ENCODE data around the gene TFEB. TPM values are rescaled to one million over a fixed set of nuclear protein-coding genes. Genes with fewer than 3 reads are reported as not detected.

Gene TFEB
- total RNA-seq, 2 donors from 2014 or later, result 4.9 to 10.1 TPM

GRCh38 chr6:41744236-41744787 lies 8.9 kb upstream of the TFEB start:
- DNase-seq (no peak), ATAC-seq (no peak)
- no peak overlapping the region for H3K27ac ChIP-seq
- H3K4me1 ChIP-seq, result peaks cover 11% of the 10 kb centered on the region
- no peaks in the 10 kb centered on the region for H3K27me3 ChIP-seq
- no peaks in the 10 kb centered on the region for H3K9me3 ChIP-seq
- TF ChIP-seq POLR2A (IDR thresholded peaks at IDR 0.05), result no peak
- no peak for TF ChIP-seq CTCF (IDR thresholded peaks at IDR 0.05)
- no peaks in the 10 kb centered on the region for H3K36me3 ChIP-seq (replicated peaks in 1 of 2; ENCODE audit: insufficient read depth in 1 of 2, low read depth in 2 of 2)
- WGBS, 2 donors, result 85 to 88% methylated on average over 5 to 7 of the region's 7 CpGs
- intact Hi-C loops (cut with DNase I), result no loop called here
- no peak overlapping the region for H3K4me3 ChIP-seq

GRCh38 chr6:41743406-41744235 lies 8.2 kb upstream of the TFEB start:
- Histone ChIP-seq H3K27ac (no peak overlapping the region), H3K4me3 (no peak overlapping the region), H3K36me3 (replicated peaks in 1 of 2; ENCODE audit: insufficient read depth in 1 of 2, low read depth in 2 of 2) (no peaks in the 10 kb centered on the region), H3K9me3 (no peaks in the 10 kb centered on the region), H3K4me1 (peaks cover 9% of the 10 kb centered on the region), H3K27me3 (no peaks in the 10 kb centered on the region)
- intact Hi-C loops (cut with DNase I), result no loop called here
- no peak for ATAC-seq
- DNase-seq, result no peak
- TF ChIP-seq CTCF (IDR thresholded peaks at IDR 0.05) (no peak), POLR2A (IDR thresholded peaks at IDR 0.05) (no peak)
- WGBS, 2 donors, result 70 to 75% methylated on average over 4 to 6 of the region's 6 CpGs

- Histone ChIP-seq H3K9me3 (no peaks in the 10 kb centered on the region), H3K4me3 (no peak overlapping the region), H3K27ac (no peak overlapping the region), H3K4me1 (no peaks in the 10 kb centered on the region), H3K27me3 (no peaks in the 10 kb centered on the region), H3K36me3 (replicated peaks in 1 of 2; ENCODE audit: insufficient read depth in 1 of 2, low read depth in 2 of 2) (no peaks in the 10 kb centered on the region)
- DNase-seq (no peak), ATAC-seq (no peak)
- WGBS, 2 donors, result 71 to 79% methylated on average over 20 of the region's 20 CpGs
- TF ChIP-seq CTCF (IDR thresholded peaks at IDR 0.05) (no peak), POLR2A (IDR thresholded peaks at IDR 0.05) (no peak)
- intact Hi-C loops (cut with DNase I), result no loop called here
Measured at GRCh38 chr6:41741625-41742490, 6.5 kb upstream of the TFEB start.

GRCh38 chr6:41740366-41741162 lies 5.2 kb upstream of the TFEB start:
- Histone ChIP-seq H3K9me3 (no peaks in the 10 kb centered on the region), H3K27ac (no peak overlapping the region), H3K36me3 (replicated peaks in 1 of 2; ENCODE audit: insufficient read depth in 1 of 2, low read depth in 2 of 2) (no peaks in the 10 kb centered on the region), H3K4me3 (no peak overlapping the region), H3K27me3 (no peaks in the 10 kb centered on the region), H3K4me1 (peaks cover 5% of the 10 kb centered on the region)
- no peak for DNase-seq
- WGBS, 2 donors, result 75 to 79% methylated on average over 12 to 13 of the region's 13 CpGs
- ATAC-seq, result no peak
- TF ChIP-seq CTCF (IDR thresholded peaks at IDR 0.05) (no peak), POLR2A (IDR thresholded peaks at IDR 0.05) (no peak)
- intact Hi-C loops (cut with DNase I), result no loop called here
